ENCODE measurements around the gene TOMM34. TPM values are rescaled to one million over a fixed set of nuclear protein-coding genes. Genes with fewer than 3 reads are reported as not detected.

The TOMM34 gene
- total and polyA plus RNA-seq, 2 of the 13 experiments (the other 11 are each of a cell fraction or from before 2014, with no cell fraction given): 36.2 to 52.0 TPM

DNA sequence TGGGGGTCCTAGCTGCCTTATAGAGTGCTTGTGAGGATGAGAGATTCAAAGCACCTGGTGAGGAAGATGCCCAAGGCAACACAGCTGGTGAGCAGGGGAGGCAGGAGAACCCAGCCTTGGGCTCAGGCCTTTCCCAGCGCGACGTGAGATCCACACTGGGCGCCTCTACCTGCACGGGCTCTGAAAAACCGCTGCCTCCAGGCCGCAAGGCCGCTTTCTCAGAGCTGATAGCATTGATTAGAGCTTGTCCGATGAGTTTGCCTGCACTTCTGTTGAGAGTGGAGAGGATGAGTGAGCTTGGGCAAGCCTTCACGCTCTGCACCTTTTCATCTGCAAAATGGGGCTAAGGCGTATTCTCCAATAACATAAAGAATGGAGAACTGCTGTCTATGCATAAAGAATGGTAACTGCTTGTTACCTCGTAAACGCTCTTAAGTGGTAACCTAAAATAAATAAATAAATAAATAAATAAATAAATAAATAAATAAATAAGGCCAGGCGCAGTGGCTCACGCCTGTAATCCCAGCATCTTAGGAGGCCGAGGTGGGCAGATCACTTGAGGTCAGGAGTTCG, 49.4 kb downstream of the TOMM34 start (continued):
- no peak for TF ChIP-seq ZNF34 (CRISPR knock-in tag; IDR thresholded peaks at IDR 0.05; ENCODE audit: borderline replicate concordance)
- no peak; the same call in 1 of the 2 replicates for TF ChIP-seq ZNF747 (CRISPR knock-in tag; IDR thresholded peaks at IDR 0.05; ENCODE audit: borderline replicate concordance)
- TF ChIP-seq, protein P1, sequence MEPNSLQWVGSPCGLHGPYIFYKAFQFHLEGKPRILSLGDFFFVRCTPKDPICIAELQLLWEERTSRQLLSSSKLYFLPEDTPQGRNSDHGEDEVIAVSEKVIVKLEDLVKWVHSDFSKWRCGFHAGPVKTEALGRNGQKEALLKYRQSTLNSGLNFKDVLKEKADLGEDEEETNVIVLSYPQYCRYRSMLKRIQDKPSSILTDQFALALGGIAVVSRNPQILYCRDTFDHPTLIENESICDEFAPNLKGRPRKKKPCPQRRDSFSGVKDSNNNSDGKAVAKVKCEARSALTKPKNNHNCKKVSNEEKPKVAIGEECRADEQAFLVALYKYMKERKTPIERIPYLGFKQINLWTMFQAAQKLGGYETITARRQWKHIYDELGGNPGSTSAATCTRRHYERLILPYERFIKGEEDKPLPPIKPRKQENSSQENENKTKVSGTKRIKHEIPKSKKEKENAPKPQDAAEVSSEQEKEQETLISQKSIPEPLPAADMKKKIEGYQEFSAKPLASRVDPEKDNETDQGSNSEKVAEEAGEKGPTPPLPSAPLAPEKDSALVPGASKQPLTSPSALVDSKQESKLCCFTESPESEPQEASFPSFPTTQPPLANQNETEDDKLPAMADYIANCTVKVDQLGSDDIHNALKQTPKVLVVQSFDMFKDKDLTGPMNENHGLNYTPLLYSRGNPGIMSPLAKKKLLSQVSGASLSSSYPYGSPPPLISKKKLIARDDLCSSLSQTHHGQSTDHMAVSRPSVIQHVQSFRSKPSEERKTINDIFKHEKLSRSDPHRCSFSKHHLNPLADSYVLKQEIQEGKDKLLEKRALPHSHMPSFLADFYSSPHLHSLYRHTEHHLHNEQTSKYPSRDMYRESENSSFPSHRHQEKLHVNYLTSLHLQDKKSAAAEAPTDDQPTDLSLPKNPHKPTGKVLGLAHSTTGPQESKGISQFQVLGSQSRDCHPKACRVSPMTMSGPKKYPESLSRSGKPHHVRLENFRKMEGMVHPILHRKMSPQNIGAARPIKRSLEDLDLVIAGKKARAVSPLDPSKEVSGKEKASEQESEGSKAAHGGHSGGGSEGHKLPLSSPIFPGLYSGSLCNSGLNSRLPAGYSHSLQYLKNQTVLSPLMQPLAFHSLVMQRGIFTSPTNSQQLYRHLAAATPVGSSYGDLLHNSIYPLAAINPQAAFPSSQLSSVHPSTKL (CRISPR knock-in tag; IDR thresholded peaks at IDR 0.05): no peak
- TF ChIP-seq PCBP2 (optimal IDR thresholded peaks at IDR 0.05; ENCODE audit: low read depth, low read length, poor library complexity, severe bottlenecking): no peak
- no peak for TF ChIP-seq YEATS4 (CRISPR knock-in tag; IDR thresholded peaks at IDR 0.05; ENCODE audit: borderline replicate concordance)
- no peak for TF ChIP-seq POGZ (CRISPR knock-in tag; IDR thresholded peaks at IDR 0.05)
- TF ChIP-seq RFX5 (IDR thresholded peaks at IDR 0.05; ENCODE audit: low read depth, low read length): no peak
- TF ChIP-seq SALL1 (CRISPR knock-in tag; IDR thresholded peaks at IDR 0.05): no peak; the same call in 1 of the 2 replicates
- no peak for TF ChIP-seq ZNF264 (CRISPR knock-in tag; IDR thresholded peaks at IDR 0.05)
- TF ChIP-seq CBX5 (CRISPR knock-in tag; IDR thresholded peaks at IDR 0.05; ENCODE audit: borderline replicate concordance): no peak
- TF ChIP-seq ZC3H13 (CRISPR knock-in tag; IDR thresholded peaks at IDR 0.05): no peak
- peak; percentile 33; the same call in 1 of the 2 replicates for TF ChIP-seq ZNF792 (CRISPR knock-in tag; IDR thresholded peaks at IDR 0.05)
- TF ChIP-seq, protein P2, sequence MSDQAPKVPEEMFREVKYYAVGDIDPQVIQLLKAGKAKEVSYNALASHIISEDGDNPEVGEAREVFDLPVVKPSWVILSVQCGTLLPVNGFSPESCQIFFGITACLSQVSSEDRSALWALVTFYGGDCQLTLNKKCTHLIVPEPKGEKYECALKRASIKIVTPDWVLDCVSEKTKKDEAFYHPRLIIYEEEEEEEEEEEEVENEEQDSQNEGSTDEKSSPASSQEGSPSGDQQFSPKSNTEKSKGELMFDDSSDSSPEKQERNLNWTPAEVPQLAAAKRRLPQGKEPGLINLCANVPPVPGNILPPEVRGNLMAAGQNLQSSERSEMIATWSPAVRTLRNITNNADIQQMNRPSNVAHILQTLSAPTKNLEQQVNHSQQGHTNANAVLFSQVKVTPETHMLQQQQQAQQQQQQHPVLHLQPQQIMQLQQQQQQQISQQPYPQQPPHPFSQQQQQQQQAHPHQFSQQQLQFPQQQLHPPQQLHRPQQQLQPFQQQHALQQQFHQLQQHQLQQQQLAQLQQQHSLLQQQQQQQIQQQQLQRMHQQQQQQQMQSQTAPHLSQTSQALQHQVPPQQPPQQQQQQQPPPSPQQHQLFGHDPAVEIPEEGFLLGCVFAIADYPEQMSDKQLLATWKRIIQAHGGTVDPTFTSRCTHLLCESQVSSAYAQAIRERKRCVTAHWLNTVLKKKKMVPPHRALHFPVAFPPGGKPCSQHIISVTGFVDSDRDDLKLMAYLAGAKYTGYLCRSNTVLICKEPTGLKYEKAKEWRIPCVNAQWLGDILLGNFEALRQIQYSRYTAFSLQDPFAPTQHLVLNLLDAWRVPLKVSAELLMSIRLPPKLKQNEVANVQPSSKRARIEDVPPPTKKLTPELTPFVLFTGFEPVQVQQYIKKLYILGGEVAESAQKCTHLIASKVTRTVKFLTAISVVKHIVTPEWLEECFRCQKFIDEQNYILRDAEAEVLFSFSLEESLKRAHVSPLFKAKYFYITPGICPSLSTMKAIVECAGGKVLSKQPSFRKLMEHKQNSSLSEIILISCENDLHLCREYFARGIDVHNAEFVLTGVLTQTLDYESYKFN (CRISPR knock-in tag; conservative IDR thresholded peaks at IDR 0.05): no peak
- no peak for TF ChIP-seq FOXK1 (CRISPR knock-in tag; IDR thresholded peaks at IDR 0.05; ENCODE audit: borderline replicate concordance, low read depth)
- peak; percentile 63; the same call in 1 of the 2 replicates for TF ChIP-seq ZNF674 (CRISPR knock-in tag; IDR thresholded peaks at IDR 0.05; ENCODE audit: low read depth)
- TF ChIP-seq, protein P3, sequence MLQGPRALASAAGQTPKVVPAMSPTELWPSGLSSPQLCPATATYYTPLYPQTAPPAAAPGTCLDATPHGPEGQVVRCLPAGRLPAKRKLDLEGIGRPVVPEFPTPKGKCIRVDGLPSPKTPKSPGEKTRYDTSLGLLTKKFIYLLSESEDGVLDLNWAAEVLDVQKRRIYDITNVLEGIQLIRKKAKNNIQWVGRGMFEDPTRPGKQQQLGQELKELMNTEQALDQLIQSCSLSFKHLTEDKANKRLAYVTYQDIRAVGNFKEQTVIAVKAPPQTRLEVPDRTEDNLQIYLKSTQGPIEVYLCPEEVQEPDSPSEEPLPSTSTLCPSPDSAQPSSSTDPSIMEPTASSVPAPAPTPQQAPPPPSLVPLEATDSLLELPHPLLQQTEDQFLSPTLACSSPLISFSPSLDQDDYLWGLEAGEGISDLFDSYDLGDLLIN (CRISPR knock-in tag; IDR thresholded peaks at IDR 0.05; ENCODE audit: borderline replicate concordance): 0 out of 2 replicates have a peak, but pooled peaks have one; percentile 12
- no peak for TF ChIP-seq ZNF781 (CRISPR knock-in tag; IDR thresholded peaks at IDR 0.05; ENCODE audit: borderline replicate concordance, not compliant biosample characterization)
- TF ChIP-seq SSRP1 (CRISPR knock-in tag; IDR thresholded peaks at IDR 0.05): no peak
- TF ChIP-seq, protein P4, sequence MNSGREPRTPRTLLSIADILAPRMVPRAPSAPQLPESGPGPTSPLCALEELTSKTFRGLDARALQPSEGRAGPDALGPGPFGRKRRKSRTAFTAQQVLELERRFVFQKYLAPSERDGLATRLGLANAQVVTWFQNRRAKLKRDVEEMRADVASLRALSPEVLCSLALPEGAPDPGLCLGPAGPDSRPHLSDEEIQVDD (CRISPR knock-in tag; IDR thresholded peaks at IDR 0.05; ENCODE audit: borderline replicate concordance): peak; percentile 41; the same call in 1 of the 2 replicates
- TF ChIP-seq TEAD3 (CRISPR knock-in tag; optimal IDR thresholded peaks at IDR 0.05; ENCODE audit: borderline replicate concordance): peak; percentile 17
- TF ChIP-seq IKZF1 (IDR thresholded peaks at IDR 0.05): no peak
- no peak for TF ChIP-seq SATB2 (CRISPR knock-in tag; IDR thresholded peaks at IDR 0.05)
